Endometrium (tissue), 2 donors: ENCODE measurements around the gene CYP2U1.
"Not testable (repeated sequence)": the region's sequence is repeated elsewhere in the genome, so short reads cannot be mapped to it uniquely, and the experiment has no call there.

Source experiments
- FAIRE-seq: peaks from 2 replicates; lab custom pipeline; 2012; peaks lifted over from hg19 to GRCh38; lab: Jason Lieb, UNC
- donor health status: control.
- donor health status: control.

The CYP2U1 gene

DNA sequence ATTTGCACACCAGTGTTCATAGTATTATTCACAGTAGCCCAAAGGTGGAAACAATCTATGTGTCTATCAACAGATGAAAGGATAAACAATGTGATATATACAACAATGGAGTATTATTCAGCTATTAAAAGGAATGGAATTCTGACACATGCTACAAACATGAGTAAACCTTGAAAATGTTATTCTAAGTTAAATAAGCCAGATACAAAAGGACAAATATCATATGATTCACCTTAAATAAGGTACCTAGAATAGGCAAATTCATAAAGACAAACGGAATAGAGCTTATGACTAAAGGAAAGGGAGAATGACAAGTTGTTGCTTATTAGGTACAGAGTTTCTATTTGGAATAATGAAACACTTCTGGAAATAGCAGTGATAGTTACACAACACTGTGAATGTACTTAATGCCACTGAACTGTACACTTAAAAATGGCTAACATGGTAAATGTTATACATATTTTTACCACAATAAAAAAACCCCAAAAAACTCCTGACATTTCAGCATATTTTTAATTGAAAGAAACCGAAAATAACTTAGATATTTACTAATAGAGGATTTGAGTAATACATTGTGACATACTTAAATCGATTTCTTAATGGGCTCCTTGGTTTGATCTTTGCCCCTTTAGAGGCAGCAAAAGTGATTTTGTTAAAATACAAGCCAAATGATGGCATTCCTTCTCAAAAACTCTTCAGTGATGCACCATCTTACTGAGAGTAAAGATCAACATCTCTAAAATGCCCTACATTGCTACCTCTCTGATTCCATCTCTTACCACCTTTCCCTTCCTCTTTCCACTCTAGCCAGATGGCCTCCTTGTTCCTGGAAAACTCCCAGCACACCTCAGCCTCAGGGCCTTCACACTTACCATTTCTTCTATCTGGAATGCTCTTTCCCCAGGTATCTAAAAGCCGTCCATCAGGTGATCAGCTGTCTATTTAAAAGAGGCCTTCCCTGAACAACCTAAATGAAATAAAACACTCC is 8.6 kb upstream of the CYP2U1 start:
- FAIRE-seq: no peak

DNA sequence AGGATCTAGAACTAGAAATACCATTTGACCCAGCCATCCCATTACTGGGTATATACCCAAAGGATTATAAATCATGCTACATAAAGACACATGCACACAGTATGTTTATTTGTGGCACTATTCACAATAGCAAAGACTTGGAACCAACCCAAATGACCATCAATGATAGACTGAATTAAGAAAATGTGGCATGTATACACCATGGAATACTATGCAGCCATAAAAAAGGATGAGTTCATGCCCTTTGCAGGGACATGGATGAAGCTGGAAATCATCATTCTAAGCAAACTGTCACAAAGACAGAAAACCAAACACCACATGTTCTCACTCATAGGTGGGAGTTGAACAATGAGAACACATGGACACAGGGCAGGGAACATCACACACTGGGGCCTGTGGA is 5.6 kb upstream of the CYP2U1 start:
- not testable (repeated sequence) for FAIRE-seq

DNA sequence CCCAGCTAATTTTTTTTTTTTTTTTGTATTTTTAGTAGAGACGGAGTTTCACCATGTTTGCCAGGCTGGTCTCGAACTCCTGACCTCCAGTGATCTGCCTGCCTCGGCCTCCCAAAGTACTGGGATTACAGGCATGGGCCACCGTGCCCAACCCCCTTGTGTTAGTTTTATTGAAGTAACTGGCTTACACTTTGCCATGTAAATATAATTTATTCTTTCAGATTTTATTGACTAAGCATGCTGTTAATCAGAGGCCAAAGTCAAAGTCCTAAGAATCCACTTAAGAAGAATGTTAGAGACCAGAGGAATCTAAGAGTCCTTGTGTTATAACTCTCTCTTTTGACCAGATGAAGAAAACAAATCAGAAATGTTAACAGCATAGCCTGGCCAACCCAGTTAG is 4.5 kb upstream of the CYP2U1 start:
- not testable (repeated sequence) for FAIRE-seq

DNA sequence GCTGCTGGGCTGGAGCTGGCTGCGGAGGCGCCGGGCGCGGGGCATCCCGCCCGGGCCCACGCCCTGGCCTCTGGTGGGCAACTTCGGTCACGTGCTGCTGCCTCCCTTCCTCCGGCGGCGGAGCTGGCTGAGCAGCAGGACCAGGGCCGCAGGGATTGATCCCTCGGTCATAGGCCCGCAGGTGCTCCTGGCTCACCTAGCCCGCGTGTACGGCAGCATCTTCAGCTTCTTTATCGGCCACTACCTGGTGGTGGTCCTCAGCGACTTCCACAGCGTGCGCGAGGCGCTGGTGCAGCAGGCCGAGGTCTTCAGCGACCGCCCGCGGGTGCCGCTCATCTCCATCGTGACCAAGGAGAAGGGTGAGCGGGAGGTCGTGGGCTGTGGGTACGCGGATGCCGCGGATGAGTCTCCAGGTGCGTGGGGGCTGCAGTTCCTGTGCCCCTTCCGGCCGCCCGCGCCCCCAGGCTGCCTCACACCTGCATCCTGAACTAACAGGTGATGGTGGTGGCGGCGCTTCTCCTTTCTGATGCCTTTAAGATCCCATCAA is 499 bp downstream of the CYP2U1 start:
- no peak for FAIRE-seq

DNA sequence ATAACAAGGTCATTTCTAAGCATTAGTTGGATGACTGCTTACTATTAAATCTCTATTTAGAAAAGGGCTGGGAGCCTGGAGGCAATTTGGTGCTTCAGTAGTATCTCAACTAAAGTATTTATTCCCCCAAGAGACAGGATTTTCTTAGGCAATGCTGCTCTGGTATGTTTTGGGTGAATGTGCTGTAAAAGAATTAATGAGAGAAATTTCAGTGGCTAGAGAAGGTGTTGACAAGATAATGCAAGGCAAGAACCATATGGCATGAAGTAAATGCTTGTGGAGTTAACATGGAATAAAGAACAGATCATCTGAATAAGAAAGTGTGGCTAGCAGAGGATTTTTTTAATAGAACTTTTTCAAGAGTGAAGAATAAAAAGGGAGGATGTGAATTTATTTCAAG is 3.9 kb downstream of the CYP2U1 start:
- FAIRE-seq: no peak

DNA sequence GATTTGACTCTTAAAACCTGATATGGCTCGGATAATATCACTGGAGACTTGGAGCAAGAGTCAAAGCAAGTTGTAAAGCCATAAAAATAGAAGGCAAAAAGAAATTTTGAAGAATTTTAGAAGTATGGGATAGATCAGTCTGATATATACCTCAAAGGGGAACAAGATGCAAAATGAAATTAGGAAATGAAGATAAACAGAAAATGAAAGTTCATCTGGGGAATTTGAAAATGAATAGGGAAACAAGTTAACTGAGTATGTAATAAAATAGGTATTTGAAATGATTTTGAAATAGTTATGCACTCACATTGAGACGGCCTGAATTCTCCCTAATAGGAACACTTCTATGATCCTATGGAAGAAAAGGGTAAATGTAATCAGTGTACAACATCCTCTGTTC is 5.7 kb downstream of the CYP2U1 start:
- no peak for FAIRE-seq

DNA sequence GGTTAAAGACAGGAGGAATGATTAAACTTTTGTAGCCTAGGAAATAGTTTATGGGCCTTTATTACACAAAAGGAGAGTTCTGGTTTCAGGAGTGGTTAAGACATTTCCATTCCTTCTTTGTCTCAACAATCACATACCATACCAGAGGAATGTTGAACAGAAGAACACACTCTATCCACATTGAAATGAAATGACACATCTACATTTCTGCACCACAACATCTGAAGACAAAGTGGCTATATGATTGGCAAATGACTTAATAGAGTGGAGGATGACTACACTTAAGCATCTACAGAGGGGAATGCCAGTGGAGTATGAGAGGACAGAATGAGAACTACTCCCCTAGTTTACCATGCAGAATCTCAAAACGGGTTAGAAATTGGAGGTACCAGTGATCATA is 8.0 kb downstream of the CYP2U1 start:
- no peak for FAIRE-seq

DNA sequence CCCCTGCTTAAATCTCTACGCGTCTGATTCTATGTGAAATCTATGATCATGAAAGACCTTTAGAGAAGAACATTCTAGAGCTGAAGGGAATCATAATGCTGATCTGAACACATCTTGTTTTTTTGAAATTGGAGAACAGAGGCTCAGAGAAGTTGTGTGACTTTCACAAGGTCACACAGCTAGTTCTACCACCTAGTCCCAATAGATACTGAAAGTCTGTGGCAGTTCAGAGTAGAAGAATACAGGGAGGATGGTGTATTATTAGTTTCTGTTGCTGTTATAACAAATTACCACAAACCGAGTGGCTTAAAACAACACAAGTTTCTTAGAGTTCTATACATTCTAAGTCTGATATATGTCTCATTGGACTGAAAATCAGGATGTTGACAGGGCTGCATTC is 14.5 kb downstream of the CYP2U1 start:
- no peak for FAIRE-seq

DNA sequence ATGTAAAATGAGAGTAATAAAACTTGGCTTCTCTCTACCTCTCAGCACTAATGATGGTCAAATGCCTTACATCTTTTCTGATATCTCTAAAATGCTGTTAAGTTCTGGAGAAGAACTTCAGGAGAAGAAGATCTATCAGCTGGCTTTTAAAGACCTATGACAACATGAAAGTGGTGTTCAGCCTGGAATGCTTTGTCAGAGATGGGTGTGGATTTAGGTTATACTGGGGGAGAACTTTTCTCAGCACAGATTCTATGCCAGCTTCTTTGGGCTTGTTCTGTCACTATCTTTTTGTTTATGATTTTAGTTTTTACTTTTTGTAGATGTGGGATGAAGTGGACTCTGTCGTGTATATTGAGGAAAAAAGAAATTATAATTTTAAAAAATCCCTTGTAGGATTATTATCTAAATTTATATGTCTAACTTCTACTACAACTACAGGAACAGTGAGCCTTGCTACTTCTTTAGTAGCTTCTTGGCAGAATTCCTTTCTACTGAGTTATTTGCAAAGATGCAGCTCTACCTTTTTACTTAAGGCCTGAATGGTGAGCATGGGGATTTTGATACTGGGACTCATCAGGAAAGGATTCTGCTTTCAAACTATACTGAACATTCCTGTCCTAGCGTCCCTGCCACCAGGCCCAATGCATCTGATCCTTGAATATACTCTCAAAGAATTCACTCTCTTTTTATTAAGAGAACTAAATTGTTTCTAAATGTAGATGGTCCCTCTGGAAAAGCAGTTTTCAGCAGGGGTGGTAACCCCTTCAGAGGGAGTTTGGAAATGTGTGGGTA is 19.6 kb downstream of the CYP2U1 start:
- FAIRE-seq: no peak

DNA sequence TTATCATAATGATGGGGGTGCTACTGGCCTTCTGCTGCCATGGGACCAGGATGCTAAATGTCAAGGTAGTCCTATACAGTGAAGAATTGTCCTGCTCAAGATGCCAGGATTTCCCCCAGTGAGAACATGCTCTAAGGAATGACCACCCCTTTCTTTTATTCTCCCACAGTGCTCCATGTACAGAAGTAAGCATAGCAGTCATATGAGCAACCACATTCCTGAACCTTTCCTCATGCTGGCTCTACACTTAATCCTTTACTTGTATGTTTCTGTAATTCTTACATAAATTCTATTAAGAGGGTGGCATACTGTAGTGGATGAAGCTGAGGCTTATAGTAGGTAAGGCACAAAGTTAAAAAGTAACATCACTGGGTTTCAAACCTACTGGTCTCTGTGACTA is 20.2 kb downstream of the CYP2U1 start:
- no peak for FAIRE-seq

DNA sequence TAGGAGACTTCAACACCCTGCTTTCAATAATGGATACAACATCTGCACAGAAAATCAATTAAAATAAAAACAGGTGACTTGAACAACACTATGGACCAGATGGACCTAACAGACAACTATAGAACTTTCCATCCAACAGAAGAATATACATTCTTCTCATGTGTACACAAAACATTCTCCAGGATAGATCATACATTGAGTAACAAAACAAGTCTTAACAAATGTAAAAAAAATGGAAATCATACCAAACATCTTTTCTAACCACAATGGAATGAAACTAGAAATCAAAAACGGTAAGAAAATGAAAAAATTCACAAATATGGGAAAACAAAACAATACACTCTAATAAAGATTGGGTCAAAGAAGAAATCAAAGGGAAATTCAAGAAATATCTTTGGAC is 24.7 kb downstream of the CYP2U1 start:
- no peak for FAIRE-seq

DNA sequence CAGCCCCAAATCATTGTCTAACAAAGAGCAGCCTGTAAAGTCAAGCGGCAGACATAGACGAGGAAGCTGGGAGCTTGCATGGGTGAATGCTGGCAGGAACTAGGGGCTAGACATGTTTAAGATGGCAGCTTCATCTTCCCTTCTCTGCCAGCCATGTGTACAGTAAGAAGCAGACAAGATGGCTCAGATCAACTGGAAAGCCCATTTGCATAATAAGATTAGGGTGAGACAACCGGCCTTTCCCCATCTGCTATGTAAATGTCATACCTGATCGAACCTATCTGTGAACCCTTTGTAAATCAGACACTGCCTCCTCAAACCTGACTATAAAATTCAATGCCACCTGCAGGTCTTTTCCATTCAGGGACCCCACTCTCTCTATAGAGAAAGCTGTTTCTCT is 35.6 kb downstream of the CYP2U1 start:
- no peak for FAIRE-seq

DNA sequence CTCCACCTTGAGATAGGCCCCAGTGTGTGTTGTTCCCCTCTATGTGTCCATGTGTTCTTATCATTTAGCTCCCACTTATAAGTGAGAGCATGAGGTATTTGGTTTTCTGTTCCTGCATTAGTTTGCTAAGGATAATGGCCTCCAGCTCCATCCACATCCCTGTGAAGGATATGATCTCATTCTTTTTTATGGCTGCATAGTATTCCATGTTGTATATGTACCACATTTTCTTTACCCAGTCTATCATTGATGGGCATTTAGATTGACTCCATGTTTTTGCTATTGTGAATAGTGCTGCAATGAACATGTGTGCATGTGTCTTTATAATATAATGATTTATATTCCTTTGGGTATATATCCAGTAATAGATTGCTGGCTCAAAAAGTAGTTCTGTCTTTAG is 36.2 kb downstream of the CYP2U1 start:
- not testable (repeated sequence) for FAIRE-seq

DNA sequence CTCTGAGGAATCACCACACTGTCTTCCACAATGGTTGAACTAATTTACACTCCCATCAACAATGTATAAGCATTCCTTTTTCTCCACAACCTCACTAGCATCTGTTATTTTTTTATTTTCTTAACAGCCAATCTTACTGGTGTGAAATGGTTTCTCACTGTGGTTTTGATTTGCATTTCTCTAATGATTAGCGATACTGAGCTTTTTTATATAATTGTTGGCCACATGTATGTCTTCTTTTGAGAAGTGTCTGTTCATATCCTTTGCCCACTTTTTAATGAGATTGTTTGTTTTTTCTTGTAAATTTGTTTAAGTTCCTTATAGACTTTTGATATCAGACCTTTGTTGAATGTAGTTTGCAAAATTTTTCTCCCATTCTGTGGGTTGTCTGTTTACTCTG is 36.6 kb downstream of the CYP2U1 start:
- FAIRE-seq: not testable (repeated sequence)

DNA sequence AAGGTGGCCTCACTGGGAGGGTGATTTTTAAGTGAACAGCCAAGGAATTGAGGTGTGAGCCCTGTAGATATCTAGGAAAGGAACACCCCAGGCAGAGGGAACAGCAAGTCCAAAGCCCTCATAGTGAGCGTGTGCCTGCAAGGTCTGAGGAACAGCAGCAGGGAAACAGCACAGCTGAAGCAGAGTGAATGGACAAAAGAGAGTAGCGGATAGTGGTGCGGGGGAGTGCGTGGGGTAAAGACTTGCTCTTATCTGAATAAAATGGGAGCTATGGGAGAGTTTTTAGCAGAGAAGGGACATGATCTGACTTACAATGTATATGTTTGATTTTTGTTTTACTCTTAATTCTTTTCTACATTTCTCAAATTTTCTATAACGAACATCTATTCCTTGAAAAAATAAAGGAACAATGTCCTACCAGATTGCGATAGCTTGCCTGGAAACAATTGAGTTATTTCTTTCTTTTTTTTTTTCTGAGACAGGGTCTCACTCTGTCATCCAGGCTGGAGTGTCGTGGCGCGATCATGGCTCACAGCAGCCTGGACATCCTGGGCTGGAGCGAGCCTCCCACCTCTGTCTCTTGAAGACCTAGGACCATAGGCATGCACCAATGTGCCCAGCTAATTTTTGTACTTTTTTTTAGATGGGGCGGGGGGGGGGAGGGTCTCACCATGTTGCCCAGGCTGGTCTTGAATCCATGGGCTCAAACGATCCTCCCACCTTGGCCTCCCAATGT is 38.9 kb downstream of the CYP2U1 start:
- FAIRE-seq: no peak

DNA sequence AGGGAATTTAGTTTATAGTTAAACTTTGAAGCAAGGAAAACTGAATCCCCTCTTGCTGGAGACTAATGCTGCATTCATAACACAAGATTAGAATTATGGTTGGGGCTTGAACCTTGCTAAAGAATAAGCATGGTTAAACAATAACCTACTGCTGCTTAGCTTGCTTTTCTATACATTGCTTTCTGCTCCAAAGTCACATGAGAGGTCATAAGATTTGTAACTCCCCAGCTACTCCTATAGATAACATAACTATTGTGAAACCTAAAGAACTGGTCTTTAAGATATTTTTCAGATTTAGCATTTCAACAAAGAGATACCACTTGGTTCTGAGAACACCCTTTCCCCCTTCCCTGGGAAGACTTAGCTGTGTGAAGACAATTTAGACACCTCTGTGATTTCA is 41.3 kb downstream of the CYP2U1 start:
- no peak for FAIRE-seq

DNA sequence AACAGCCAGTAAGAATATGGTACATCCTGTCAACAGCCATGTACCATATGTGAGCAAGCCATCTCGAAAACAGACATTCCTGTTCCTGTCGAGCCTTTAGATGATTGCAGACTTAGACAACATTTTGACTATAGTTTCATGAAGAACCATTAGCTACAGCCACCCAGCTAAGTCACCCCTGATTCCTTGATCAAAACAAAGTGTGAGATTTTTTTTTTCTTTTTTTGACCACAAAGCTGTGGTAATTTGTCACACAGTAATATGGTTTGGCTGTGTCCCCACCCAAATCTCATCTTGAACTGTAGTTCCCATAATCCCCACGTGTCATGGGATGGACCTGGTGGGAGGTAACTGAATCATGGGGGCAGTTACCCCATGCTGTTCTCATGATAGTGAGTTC is 43.2 kb downstream of the CYP2U1 start:
- FAIRE-seq: no peak

DNA sequence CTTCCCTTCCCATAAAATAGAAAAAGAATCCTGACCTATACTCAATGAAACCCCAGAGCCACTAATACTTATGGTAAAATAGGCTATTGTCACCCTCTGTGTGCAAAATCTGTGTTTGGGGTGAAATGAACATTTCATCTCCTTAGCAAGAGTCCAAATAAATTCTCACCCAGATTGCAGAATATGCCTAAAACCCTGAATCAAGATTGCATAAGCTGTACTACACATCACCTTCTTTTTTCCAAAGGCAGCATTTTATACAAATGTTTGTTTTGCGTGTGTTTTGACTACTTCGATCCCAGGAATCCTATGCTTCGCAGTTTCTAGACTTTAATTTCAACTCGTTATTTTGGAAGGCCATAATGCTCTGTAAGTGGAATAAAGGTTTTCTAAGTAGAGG is 46.1 kb downstream of the CYP2U1 start:
- FAIRE-seq: no peak

DNA sequence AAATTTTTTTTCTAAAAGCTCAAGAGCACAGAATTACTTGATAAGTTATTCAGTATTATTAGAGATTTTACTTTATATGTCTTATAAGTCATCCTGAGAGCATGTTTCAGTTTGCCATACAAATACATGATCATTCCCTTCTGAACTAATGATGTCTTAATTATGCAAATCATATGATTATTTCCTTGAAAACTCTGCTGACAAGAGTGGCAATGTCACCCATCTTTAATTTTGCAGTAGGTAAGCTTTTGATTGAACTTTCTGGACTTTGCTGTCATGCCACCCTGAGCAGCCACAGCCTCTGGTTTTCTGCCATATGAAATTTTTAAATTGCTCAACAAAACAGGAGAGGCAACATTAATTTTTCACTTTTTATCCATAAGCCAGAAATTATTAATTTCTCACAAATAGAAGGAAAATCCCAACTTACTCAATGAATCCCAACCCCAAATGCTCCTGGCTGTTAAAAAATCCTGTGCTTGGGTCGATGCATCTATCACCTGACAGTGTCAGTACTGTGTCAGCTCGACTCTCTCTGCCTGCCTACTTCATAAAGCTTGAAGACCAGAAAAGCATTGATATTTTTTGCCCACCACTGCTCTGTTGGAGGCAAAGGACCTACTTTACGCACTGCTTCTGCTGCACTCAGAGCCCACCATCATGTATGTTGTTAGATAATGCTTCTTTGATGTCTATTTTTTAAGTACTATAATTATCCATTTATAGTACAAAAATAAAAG is 46.8 kb downstream of the CYP2U1 start:
- FAIRE-seq: no peak

DNA sequence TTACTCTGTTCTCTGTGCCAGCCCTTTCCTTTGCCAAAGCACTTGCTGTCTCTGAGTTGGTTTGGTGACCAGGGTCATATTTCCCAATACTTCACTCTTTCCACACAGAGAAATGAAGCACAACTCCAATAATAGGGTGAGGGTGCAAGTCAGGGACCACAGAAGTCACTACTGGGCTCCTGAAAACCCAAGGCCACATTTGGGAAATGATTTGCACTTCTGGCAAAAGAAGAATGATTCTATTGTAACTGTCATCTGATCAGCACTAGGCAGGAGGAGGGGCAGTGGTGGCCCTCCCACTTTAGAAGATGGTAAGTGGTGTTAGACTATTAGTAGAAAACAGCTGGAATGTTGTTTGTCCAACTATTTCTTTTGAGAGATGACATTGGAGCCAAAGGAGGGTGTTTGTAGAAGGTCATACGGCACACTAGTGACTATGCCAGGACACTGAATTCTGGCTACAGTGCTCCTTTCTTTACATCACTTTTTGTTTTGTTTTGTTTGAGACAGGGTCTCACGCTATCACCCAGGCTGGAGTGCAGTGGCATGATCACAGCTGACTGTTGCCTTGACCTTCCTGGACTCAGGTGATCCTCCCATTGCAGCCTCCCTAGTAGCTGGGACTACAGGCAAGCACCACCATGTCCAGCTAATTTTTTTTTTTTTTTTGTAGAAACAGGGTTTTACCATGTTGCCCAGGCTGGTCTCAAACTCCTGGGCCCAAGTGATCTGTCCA is 47.5 kb downstream of the CYP2U1 start:
- FAIRE-seq: no peak
